Activated CD4-positive, alpha-beta T cell treated with anti-CD3 and anti-CD28 coated beads, Interleukin-2, amount 50 U/mL, for 1 hour (primary cell): Measurements from ENCODE around the gene C7orf25.
"Not testable (repeated sequence)": the region's sequence is repeated elsewhere in the genome, so short reads cannot be mapped to it uniquely, and the experiment has no call there.

ENCODE experiments used
- DNase-seq: peaks from one replicate; pipeline ENCODE4 v3.0.0-alpha.2; 2020

C7orf25 gene

GRCh38 chr7:42928754-42929153 lies 16.9 kb upstream of the C7orf25 start:
- DNase-seq, result no peak

- no peak for DNase-seq
These were observed 14.3 kb upstream of the C7orf25 start for GRCh38 chr7:42926204-42926603.

- no peak for DNase-seq
These were observed 13.8 kb upstream of the C7orf25 start for GRCh38 chr7:42925630-42926029.

- no peak for DNase-seq
These were observed 12.5 kb upstream of the C7orf25 start for GRCh38 chr7:42924223-42924838.

- DNase-seq, result no peak
These were observed 10.3 kb upstream of the C7orf25 start for GRCh38 chr7:42922017-42922753.

- no peak for DNase-seq
These were observed 3.5 kb upstream of the C7orf25 start for GRCh38 chr7:42915356-42915755.

GRCh38 chr7:42914421-42915045 lies 2.7 kb upstream of the C7orf25 start:
- no peak for DNase-seq

- no peak for DNase-seq
These were observed 2.1 kb upstream of the C7orf25 start for GRCh38 chr7:42914009-42914408.

GRCh38 chr7:42913591-42913990 lies 1.7 kb upstream of the C7orf25 start:
- no peak for DNase-seq

- DNase-seq, result no peak
These were observed 1.6 kb downstream of the C7orf25 start for GRCh38 chr7:42910306-42910705.

- no peak for DNase-seq
These were observed 4.6 kb downstream of the C7orf25 start for GRCh38 chr7:42907316-42907715.

- no peak for DNase-seq
These were observed 5.7 kb downstream of the C7orf25 start for GRCh38 chr7:42906181-42906580.

- DNase-seq, result no peak
These were observed 9.5 kb downstream of the C7orf25 start for GRCh38 chr7:42902331-42902730.

GRCh38 chr7:42900842-42901241 lies 11.0 kb downstream of the C7orf25 start:
- DNase-seq, result no peak

- DNase-seq, result no peak
These were observed 18.3 kb downstream of the C7orf25 start for GRCh38 chr7:42893346-42894240.

- DNase-seq, result no peak
These were observed 24.9 kb downstream of the C7orf25 start for GRCh38 chr7:42886893-42887505.

GRCh38 chr7:42886129-42886528 lies 25.7 kb downstream of the C7orf25 start:
- DNase-seq, result no peak

- DNase-seq, result not testable (repeated sequence)
These were observed 26.7 kb downstream of the C7orf25 start for GRCh38 chr7:42885183-42885582.

- DNase-seq, result no peak
These were observed 27.9 kb downstream of the C7orf25 start for GRCh38 chr7:42883950-42884349.

GRCh38 chr7:42880392-42880791 lies 31.5 kb downstream of the C7orf25 start:
- DNase-seq, result no peak

- DNase-seq, result no peak
These were observed 33.6 kb downstream of the C7orf25 start for GRCh38 chr7:42878303-42878702.

- no peak for DNase-seq
These were observed 34.0 kb downstream of the C7orf25 start for GRCh38 chr7:42877862-42878261.
